ENCODE data around the gene ASIC4. TPM values are rescaled to one million over a fixed set of nuclear protein-coding genes. Genes with fewer than 3 reads are reported as not detected.

Gene ASIC4
- polyA plus RNA-seq, 3 donors = not detected

GRCh38 chr2:219536967-219537366 is 22.7 kb downstream of the ASIC4 start:
- 90% methylated on average over 8 of the region's 9 CpGs for WGBS (ENCODE audit: insufficient coverage)
- Histone ChIP-seq H4K20me1 (ENCODE audit: insufficient read depth, low read length) (no peaks in the 10 kb centered on the region), H3K36me3 (replicated peaks in 1 of 2; ENCODE audit: control insufficient read depth in 1 of 2, insufficient read depth in 2 of 2, low read length in 2 of 2) (no peaks in the 10 kb centered on the region), H3K27ac (ENCODE audit: low read depth in 1 of 2, low read length in 2 of 2) (no peak overlapping the region), H3K79me2 (ENCODE audit: insufficient read depth, low read length) (no peaks in the 10 kb centered on the region), H2AFZ (ENCODE audit: insufficient read depth, low read depth, low read length, poor library complexity, severe bottlenecking) (no peak overlapping the region), H3K9ac (ENCODE audit: insufficient read depth, low read length, poor library complexity, severe bottlenecking) (no peak overlapping the region), H3K4me2 (replicated peaks; ENCODE audit: extremely low read depth, low read length, poor library complexity, severe bottlenecking) (no peak overlapping the region), H3K9me3 (replicated peaks in 1 of 2; ENCODE audit: control insufficient read depth in 1 of 2, insufficient read depth in 1 of 2, low read length in 2 of 2) (no peaks in the 10 kb centered on the region), H3K4me1 (ENCODE audit: control insufficient read depth in 1 of 2, insufficient read depth in 2 of 2, low read length in 2 of 2) (peaks cover 6% of the 10 kb centered on the region in 2 donors), H3K4me3 (replicated peaks in 1 of 3; ENCODE audit: low read depth in 2 of 3, low read length in 3 of 3) (no peak overlapping the region), H3K27me3 (ENCODE audit: control insufficient read depth in 2 of 2, insufficient read depth in 2 of 2, low read length in 2 of 2) (peaks cover 1 to 13% of the 10 kb centered on the region in 2 donors)
- intact Hi-C loops (cut with micrococcal nuclease) = no loop called here
- Mint-ChIP-seq H3K36me3 (no peaks in the 10 kb centered on the region), H3K27me3 (ENCODE audit: low read depth in 3 of 3) (peaks cover 13 to 21% (median 15%) of the 10 kb centered on the region in 3 donors), H3K27ac (no peak overlapping the region), H3K9me3 (peaks cover 0 to 2% (median 0%) of the 10 kb centered on the region in 7 donors), H3K4me3 (no peak overlapping the region), H3K4me1 (no peaks in the 10 kb centered on the region)
- no peak for TF ChIP-seq CTCF (IDR thresholded peaks at IDR 0.05)
- DNase-seq = no peak

DNA sequence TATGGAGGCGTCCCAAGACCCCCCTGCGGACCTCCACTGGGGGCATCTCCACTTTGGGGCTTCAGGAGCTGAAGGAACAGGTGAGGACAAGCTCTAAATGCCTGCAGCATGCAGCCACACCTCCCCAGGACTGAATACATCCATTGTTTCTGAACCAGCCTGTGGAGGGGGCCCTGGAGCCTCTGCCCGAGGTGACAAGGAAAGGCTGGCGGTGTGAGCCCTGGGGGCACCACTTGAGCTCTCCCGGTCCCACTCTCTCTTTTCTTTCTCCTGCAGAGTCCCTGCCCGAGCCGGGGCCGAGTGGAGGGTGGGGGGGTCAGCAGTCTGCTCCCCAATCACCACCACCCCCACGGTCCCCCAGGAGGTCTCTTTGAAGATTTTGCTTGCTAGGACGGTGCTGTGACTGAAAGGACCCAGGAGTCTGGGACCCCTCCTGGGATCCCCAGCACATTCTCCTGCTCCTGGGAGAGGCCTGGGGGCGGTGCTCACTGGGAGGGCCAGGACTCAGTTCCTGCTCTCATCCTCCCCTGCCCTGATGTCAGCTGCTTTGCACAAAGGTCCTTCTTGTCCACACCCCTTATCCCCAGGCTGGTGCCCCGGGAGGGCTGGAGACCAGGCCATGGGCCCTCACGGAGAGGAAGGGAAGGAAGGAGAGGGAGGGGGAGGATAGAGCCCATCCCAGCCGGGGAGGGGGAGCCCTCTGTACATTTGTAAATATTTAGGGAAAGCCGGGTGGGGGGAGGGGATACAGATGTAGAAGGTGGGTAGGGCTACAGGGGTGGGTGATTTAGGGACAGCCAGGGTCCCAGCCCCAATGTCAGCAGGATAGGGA is 23.6 kb downstream of the ASIC4 start:
- H3K36me3 ChIP-seq (replicated peaks in 1 of 2; ENCODE audit: control insufficient read depth in 1 of 2, insufficient read depth in 2 of 2, low read length in 2 of 2) = no peaks in the 10 kb centered on the region
- no peaks in the 10 kb centered on the region for H3K79me2 ChIP-seq (ENCODE audit: insufficient read depth, low read length)
- no peak overlapping the region for H3K27ac Mint-ChIP-seq
- H3K9me3 ChIP-seq (replicated peaks in 1 of 2; ENCODE audit: control insufficient read depth in 1 of 2, insufficient read depth in 1 of 2, low read length in 2 of 2) = no peaks in the 10 kb centered on the region
- H2AFZ ChIP-seq (ENCODE audit: insufficient read depth, low read depth, low read length, poor library complexity, severe bottlenecking) = no peak overlapping the region
- 82% methylated on average over 8 of the region's 15 CpGs for WGBS (ENCODE audit: insufficient coverage)
- peaks cover 20 to 30% (median 22%) of the 10 kb centered on the region in 3 donors for H3K27me3 Mint-ChIP-seq (ENCODE audit: low read depth in 3 of 3)
- no peak overlapping the region for H3K4me3 Mint-ChIP-seq
- peaks cover 11% of the 10 kb centered on the region in 2 donors for H3K4me1 ChIP-seq (ENCODE audit: control insufficient read depth in 1 of 2, insufficient read depth in 2 of 2, low read length in 2 of 2)
- H3K4me2 ChIP-seq (replicated peaks; ENCODE audit: extremely low read depth, low read length, poor library complexity, severe bottlenecking) = no peak overlapping the region
- no peaks in the 10 kb centered on the region for H4K20me1 ChIP-seq (ENCODE audit: insufficient read depth, low read length)
- H3K27ac ChIP-seq (ENCODE audit: low read depth in 1 of 2, low read length in 2 of 2) = no peak overlapping the region
- DNase-seq = no peak
- peaks cover 10 to 22% of the 10 kb centered on the region in 2 donors for H3K27me3 ChIP-seq (ENCODE audit: control insufficient read depth in 2 of 2, insufficient read depth in 2 of 2, low read length in 2 of 2)
- peaks cover 0 to 9% (median 2%) of the 10 kb centered on the region in 7 donors for H3K9me3 Mint-ChIP-seq
- no peak overlapping the region for H3K4me3 ChIP-seq (replicated peaks in 1 of 3; ENCODE audit: low read depth in 2 of 3, low read length in 3 of 3)
- intact Hi-C loops (cut with micrococcal nuclease) = no loop called here
- H3K4me1 Mint-ChIP-seq = peaks cover 4% of the 10 kb centered on the region
- no peak for TF ChIP-seq CTCF (IDR thresholded peaks at IDR 0.05)
- H3K9ac ChIP-seq (ENCODE audit: insufficient read depth, low read length, poor library complexity, severe bottlenecking) = no peak overlapping the region
- H3K36me3 Mint-ChIP-seq = no peaks in the 10 kb centered on the region
